K562 (cell line): ENCODE data around the gene DLX3. TPM values are rescaled to one million over a fixed set of nuclear protein-coding genes. Genes with fewer than 3 reads are reported as not detected.

Source experiments
- CHAMP1 ChIP-seq: fragments of 450-650 bp; IDR thresholded peaks from 2 replicates; pipeline ENCODE4 v1.6.1; 2016; ENCODE audit warnings: mild to moderate bottlenecking
- MAFG ChIP-seq: fragments of 450-650 bp; conservative IDR thresholded peaks from 2 replicates; pipeline ENCODE4 v1.6.1; 2016; ENCODE audit warnings: missing genetic modification characterization, missing compliant biosample characterization
- PCBP2 ChIP-seq: fragments of 200-400 bp; formaldehyde crosslinking; IDR thresholded peaks from 2 replicates; pipeline ENCODE4 v1.6.1; 2018; ENCODE audit warnings: low read length, low read depth, mild to moderate bottlenecking, moderate library complexity; ENCODE audit not compliant: poor library complexity, severe bottlenecking
- SRF ChIP-seq, 2 experiments: fragments of 250-450, 450-650 bp in 1 of 2; sonication (Bioruptor Pico) in 1 of 2; sonication (generic) in 1 of 2; formaldehyde crosslinking; IDR thresholded peaks; 2 replicates each; pipeline versions ENCODE4 v1.5.0 to v1.5.1; 2020 to 2022; ENCODE audit warnings: mild to moderate bottlenecking in 1 of 2, missing genetic modification reagents in 1 of 2
- ZNF23 ChIP-seq: fragments of 250-450 bp; sonication (Bioruptor Pico); IDR thresholded peaks from 2 replicates; pipeline ENCODE4 v1.4.0; 2020; ENCODE audit warnings: mild to moderate bottlenecking
- polyA plus RNA-seq, 8 experiments: library from polyadenylated mRNA; depleted of rRNA in 4 of 8; stranded (reverse) in 5 of 8; unstranded in 3 of 8; fragments of >200 nt; fragmentation: Nextera tagmentation in 2 of 8; fragmentation: Illumina TruSeq in 1 of 8; extraction: Ambion mirVana in 2 of 8; extraction: Trizol in 1 of 8; gene quantifications; 2 replicates each; pipeline versions ENCODE4 v1.2.1 to v1.2.3, GENCODE V29; 2011 to 2014; ENCODE audit warnings: inconsistent platforms in 1 of 8, missing spikeins in 1 of 8
- total RNA-seq, 7 experiments: library from RNA; depleted of rRNA in 6 of 7; stranded (reverse); fragments of >200 nt in 6 of 7; fragmentation: Illumina TruSeq in 2 of 7; extraction: Trizol in 2 of 7; gene quantifications; 2 replicates each; pipeline versions ENCODE4 v1.2.1 to v1.2.3, GENCODE V29; 2011 to 2021; ENCODE audit warnings: low replicate concordance in 1 of 7
- TF ChIP-seq, protein P1 (sequence below): fragments of 450-650 bp; IDR thresholded peaks from 2 replicates; pipeline ENCODE4 v1.6.1; 2016; ENCODE audit warnings: low read depth, mild to moderate bottlenecking, moderate library complexity

The DLX3 gene
- total and polyA plus RNA-seq, 9 of the 15 experiments (the other 6 are each of a cell fraction or from before 2014, with no cell fraction given), result not detected

- TF ChIP-seq CHAMP1, result no peak
- TF ChIP-seq PCBP2, result no peak
- TF ChIP-seq, protein P1, sequence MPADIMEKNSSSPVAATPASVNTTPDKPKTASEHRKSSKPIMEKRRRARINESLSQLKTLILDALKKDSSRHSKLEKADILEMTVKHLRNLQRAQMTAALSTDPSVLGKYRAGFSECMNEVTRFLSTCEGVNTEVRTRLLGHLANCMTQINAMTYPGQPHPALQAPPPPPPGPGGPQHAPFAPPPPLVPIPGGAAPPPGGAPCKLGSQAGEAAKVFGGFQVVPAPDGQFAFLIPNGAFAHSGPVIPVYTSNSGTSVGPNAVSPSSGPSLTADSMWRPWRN, result no peak
- no peak for TF ChIP-seq SRF (CRISPR knock-in tag; IDR thresholded peaks at IDR 0.05)
- TF ChIP-seq MAFG (tag), result no peak
- TF ChIP-seq ZNF23 (CRISPR knock-in tag), result no peak
- TF ChIP-seq, all 486 proteins: peak for 0
Observed at GRCh38 chr17:50022463-50023130, 27.6 kb upstream of the DLX3 start (continued).
